Adrenal gland (tissue), 5 donors: ENCODE data around the gene HMMR.

ENCODE experiments used
- POLR2A ChIP-seq, 2 donors: fragments of 450-650 bp; IDR thresholded peaks; one replicate each; pipeline ENCODE4 v1.6.1; 2017; ENCODE audit warnings: antibody characterized with exemption in 2 of 2, mild to moderate bottlenecking in 2 of 2, moderate library complexity in 1 of 2
- TF ChIP-seq, protein P1 (sequence below), 6 experiments: fragments of 450-650 bp in 4 of 6; fragments of 200-600 bp in 2 of 6; sonication (generic) in 1 of 6; IDR thresholded peaks; 1 replicate in 5 of 6; 2 replicates in 1 of 6; pipeline versions ENCODE4 v1.5.1 to v1.8.0; 2016 to 2021; ENCODE audit warnings: antibody characterized with exemption in 6 of 6, mild to moderate bottlenecking in 2 of 6, moderate library complexity in 1 of 6
- donor health status: DM: no; HTN: no; CAD: no.

DNA sequence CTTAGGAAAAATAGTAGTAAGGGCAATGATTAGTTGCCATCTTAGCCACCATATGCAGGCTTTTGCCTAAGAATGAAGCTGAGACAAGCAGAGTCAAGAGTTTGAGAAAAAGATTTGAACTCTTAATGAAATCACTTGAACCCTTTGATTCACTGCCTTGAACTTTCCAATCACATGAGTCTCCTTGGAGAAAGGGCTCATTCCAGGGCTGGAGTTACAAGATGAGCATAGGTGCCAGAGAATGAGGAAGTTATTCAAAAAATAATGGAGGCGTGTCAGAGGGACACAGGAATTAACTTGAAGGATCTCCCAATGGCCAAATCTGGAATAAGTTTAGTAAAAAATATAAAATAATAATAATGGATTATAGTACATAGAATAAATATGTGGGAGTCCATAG lies 80.3 kb downstream of the HMMR start:
- TF ChIP-seq, protein P1, sequence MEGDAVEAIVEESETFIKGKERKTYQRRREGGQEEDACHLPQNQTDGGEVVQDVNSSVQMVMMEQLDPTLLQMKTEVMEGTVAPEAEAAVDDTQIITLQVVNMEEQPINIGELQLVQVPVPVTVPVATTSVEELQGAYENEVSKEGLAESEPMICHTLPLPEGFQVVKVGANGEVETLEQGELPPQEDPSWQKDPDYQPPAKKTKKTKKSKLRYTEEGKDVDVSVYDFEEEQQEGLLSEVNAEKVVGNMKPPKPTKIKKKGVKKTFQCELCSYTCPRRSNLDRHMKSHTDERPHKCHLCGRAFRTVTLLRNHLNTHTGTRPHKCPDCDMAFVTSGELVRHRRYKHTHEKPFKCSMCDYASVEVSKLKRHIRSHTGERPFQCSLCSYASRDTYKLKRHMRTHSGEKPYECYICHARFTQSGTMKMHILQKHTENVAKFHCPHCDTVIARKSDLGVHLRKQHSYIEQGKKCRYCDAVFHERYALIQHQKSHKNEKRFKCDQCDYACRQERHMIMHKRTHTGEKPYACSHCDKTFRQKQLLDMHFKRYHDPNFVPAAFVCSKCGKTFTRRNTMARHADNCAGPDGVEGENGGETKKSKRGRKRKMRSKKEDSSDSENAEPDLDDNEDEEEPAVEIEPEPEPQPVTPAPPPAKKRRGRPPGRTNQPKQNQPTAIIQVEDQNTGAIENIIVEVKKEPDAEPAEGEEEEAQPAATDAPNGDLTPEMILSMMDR (IDR thresholded peaks at IDR 0.05) = no peak
- no peak for TF ChIP-seq POLR2A (IDR thresholded peaks at IDR 0.05)
